HG02852 (cell line): ENCODE results near the gene TRIML1.

Experiments
- ATAC-seq: cut with Tn5 transposase; IDR thresholded peaks from one replicate; pipeline ENCODE4 v1.9.1; 2021; ENCODE audit warnings: mild to moderate bottlenecking, moderate library complexity; ENCODE audit not compliant: unreplicated experiment

The TRIML1 gene

GRCh38 chr4:188139141-188139540 is at the start of gene TRIML1:
Gene TRIML1 (plus strand): TSS chr4:188139441. CDS start chr4:188139559, 118 bp downstream.
- ATAC-seq = no peak

GRCh38 chr4:188092824-188093223 is 46.4 kb upstream of the TRIML1 start:
- no peak for ATAC-seq

GRCh38 chr4:188106454-188106853 is 32.8 kb upstream of the TRIML1 start:
- no peak for ATAC-seq

GRCh38 chr4:188107931-188108843 is 31.1 kb upstream of the TRIML1 start:
- ATAC-seq = no peak

GRCh38 chr4:188109157-188109755 is 30.0 kb upstream of the TRIML1 start, which contains the start of gene TRIML2:
Gene TRIML2 (minus strand): TSS chr4:188109603. CDS start chr4:188105368, 4,235 bp downstream.
- ATAC-seq = no peak

- no peak for ATAC-seq
Measured at GRCh38 chr4:188110036-188110435, 29.2 kb upstream of the TRIML1 start.

GRCh38 chr4:188110741-188111471 is 28.3 kb upstream of the TRIML1 start:
- ATAC-seq = no peak

GRCh38 chr4:188111955-188112354 is 27.3 kb upstream of the TRIML1 start:
- ATAC-seq = no peak

- ATAC-seq = no peak
Measured at GRCh38 chr4:188113156-188113555, 26.1 kb upstream of the TRIML1 start.

- ATAC-seq = no peak
Measured at GRCh38 chr4:188117631-188118324, 21.5 kb upstream of the TRIML1 start.

GRCh38 chr4:188121530-188121929 is 17.7 kb upstream of the TRIML1 start:
- no peak for ATAC-seq

- ATAC-seq = no peak
Measured at GRCh38 chr4:188127214-188127874, 11.9 kb upstream of the TRIML1 start.

- ATAC-seq = no peak
Measured at GRCh38 chr4:188130355-188130754, 8.9 kb upstream of the TRIML1 start.

GRCh38 chr4:188132232-188132631 is 7.0 kb upstream of the TRIML1 start:
- ATAC-seq = no peak

- no peak for ATAC-seq
Measured at GRCh38 chr4:188138227-188138626, 1.0 kb upstream of the TRIML1 start.

GRCh38 chr4:188139671-188140070 is 430 bp downstream of the TRIML1 start:
- ATAC-seq = no peak

- no peak for ATAC-seq
Measured at GRCh38 chr4:188143731-188144130, 4.5 kb downstream of the TRIML1 start.

GRCh38 chr4:188145601-188146000 is 6.4 kb downstream of the TRIML1 start:
- no peak for ATAC-seq

GRCh38 chr4:188146618-188147017 is 7.4 kb downstream of the TRIML1 start:
- ATAC-seq = no peak

- no peak for ATAC-seq
Measured at GRCh38 chr4:188147176-188147575, 7.9 kb downstream of the TRIML1 start.
